Stomach smooth muscle (tissue), 2 donors: ENCODE results near the gene CALML5.

Experiments
- H3K27ac ChIP-seq: one replicate; pipeline ENCODE4 v1.7.0; 2013; ENCODE audit warnings: mild to moderate bottlenecking, low read length, inconsistent platforms
- H3K27me3 ChIP-seq, 2 donors: one replicate each; pipeline ENCODE4 v1.7.0; 2013; ENCODE audit warnings: low read length in 2 of 2; ENCODE audit not compliant: insufficient read depth in 2 of 2, control insufficient read depth in 1 of 2
- H3K36me3 ChIP-seq, 2 donors: one replicate each; pipeline ENCODE4 v1.7.0; 2013; ENCODE audit warnings: low read length in 2 of 2; ENCODE audit not compliant: control insufficient read depth in 2 of 2, insufficient read depth in 2 of 2
- H3K4me1 ChIP-seq: one replicate; pipeline ENCODE4 v1.7.0; 2013; ENCODE audit warnings: low read length; ENCODE audit not compliant: control insufficient read depth, insufficient read depth
- H3K4me3 ChIP-seq, 2 donors: one replicate each; pipeline ENCODE4 v1.7.0; 2013; ENCODE audit warnings: low read length in 2 of 2
- H3K9ac ChIP-seq, 2 donors: one replicate each; pipeline ENCODE4 v1.7.0; 2013; ENCODE audit warnings: low read length in 2 of 2, mild to moderate bottlenecking in 1 of 2
- H3K9me3 ChIP-seq, 2 donors: one replicate each; pipeline ENCODE4 v1.7.0; 2013; ENCODE audit warnings: low read length in 2 of 2; ENCODE audit not compliant: control insufficient read depth in 2 of 2
- donor health status: healthy.
- donor health status: Pancreatic carcinoma.

CALML5 gene

DNA sequence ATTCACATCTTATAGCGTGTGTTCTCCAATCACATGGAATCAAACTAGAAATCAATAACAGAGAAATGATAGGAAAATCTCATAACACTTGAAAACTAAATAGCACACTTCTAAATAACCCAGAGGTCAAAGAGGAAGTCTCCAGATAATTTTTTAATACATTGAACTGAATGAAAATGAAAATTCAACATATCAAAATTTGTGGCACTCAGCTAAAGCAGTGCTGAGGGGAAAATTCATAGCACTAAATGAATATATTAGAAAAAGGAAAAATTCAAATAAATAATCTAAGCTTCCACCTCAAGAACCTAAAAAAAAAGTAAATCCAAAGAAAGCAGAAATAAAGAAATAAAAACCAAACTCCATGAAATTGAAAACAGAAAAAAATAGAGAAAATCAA lies 42.7 kb upstream of the CALML5 start:
- H3K9me3 ChIP-seq: peaks cover 0 to 7% of the 10 kb centered on the region in 2 donors
- peaks cover 24% of the 10 kb centered on the region for H3K4me1 ChIP-seq
- H3K27me3 ChIP-seq: no peaks in the 10 kb centered on the region
- H3K27ac ChIP-seq: no peak overlapping the region
- H3K4me3 ChIP-seq: no peak overlapping the region
- H3K36me3 ChIP-seq: no peaks in the 10 kb centered on the region
- no peak overlapping the region for H3K9ac ChIP-seq

DNA sequence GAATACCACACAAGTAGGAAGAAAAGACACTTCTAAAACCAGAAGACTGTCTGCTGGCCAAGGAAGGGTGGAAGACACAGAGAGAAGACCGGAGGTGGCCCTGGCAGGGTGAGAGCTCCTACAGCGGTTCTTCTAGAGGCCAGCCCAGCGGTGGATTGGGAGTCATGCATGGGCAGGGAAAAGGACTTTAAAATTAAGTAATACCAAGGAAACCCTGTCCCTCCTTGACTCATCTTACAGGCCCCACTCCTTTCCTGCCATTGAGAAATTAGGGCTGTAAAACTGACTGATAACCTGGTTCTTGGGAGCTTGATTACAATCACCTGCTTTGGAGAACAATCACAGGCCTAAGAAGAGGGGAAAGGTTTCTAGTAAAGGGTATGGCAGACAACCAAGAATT lies 41.5 kb upstream of the CALML5 start:
- Histone ChIP-seq H3K27ac (no peak overlapping the region), H3K36me3 (no peaks in the 10 kb centered on the region), H3K9ac (no peak overlapping the region), H3K4me3 (no peak overlapping the region), H3K27me3 (no peaks in the 10 kb centered on the region), H3K9me3 (peaks cover 0 to 7% of the 10 kb centered on the region in 2 donors), H3K4me1 (peaks cover 13% of the 10 kb centered on the region)

DNA sequence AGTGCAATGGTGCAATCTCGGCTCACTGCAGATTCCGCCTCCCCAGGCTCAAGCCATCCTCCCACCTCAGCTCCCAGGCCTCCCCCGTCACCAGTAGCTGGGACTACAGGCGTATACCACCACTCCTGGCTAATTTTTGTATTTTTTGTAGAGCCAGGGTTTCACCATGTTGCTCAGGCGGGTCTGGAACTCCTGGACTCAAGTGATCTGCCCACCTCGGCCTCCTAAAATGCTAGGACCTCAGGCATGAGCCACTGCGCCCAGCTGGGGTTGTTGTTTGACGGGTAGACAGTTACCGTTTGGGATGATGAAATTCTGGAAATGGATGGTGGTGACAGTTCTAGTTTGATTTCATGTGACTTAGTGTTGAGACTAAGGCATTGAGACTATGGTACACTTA lies 40.7 kb upstream of the CALML5 start:
- no peak overlapping the region for H3K9ac ChIP-seq
- H3K4me3 ChIP-seq: no peak overlapping the region
- H3K27me3 ChIP-seq: no peaks in the 10 kb centered on the region
- H3K9me3 ChIP-seq: peaks cover 0 to 7% of the 10 kb centered on the region in 2 donors
- peaks cover 5% of the 10 kb centered on the region for H3K4me1 ChIP-seq
- H3K36me3 ChIP-seq: no peaks in the 10 kb centered on the region
- H3K27ac ChIP-seq: no peak overlapping the region

DNA sequence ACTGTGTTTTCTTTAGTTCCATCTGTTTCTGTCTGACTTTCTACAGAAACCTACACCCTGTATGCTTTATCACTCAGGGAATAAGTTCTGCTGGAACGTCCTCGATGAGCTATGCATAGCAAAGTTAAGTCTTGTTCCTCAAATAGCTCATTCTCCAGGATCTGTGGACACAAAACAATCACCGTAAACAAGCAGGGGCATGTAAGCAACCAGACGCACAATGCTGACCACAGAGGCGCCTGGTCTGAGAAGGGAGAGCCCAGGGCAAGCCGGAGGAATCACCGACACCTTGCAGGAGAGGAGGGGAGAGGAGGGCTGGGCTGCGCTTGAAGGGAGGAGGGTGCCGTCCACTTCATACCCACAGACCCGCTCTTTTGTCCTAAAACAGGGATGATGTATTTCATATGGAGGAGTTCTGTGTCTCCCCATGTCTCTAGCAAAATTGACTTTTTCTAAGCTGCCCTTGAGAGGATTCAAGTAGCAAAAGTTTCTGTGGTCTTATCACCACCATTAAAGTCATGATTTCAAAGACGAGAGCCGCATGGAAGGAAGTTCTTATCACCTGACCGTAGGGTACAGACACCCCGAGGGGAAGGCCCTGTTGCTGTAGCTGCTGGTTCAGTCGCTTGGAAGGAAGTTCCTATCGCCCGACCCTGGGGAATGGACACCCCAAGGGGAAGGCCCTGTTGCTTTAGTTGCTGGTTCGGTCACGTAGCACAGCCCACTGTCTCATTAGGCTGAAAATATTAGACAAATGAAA lies 39.7 kb upstream of the CALML5 start:
- no peaks in the 10 kb centered on the region for H3K27me3 ChIP-seq
- no peak overlapping the region for H3K9ac ChIP-seq
- H3K27ac ChIP-seq: no peak overlapping the region
- no peak overlapping the region for H3K4me3 ChIP-seq
- H3K9me3 ChIP-seq: peaks cover 0 to 7% of the 10 kb centered on the region in 2 donors
- no peaks in the 10 kb centered on the region for H3K36me3 ChIP-seq
- H3K4me1 ChIP-seq: peaks cover 8% of the 10 kb centered on the region

DNA sequence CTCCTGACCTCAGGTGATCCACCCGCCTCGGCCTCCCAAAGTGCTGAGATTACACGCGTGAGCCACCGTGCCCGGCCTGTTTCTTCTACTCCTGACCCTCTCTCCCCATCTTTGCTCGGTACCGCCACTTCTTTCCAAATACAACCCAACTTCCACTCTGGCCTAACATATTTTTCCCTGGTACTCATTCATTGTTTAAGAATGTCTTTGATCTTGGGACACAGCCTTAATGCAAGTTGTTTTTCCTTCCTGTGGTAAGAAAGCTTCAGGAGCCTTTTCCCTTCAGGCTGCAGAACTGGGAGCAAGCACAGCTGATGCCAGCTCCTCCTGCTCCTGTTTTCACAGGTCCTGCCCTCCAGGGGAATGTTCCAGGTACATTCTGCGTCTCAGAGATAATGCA lies 39.1 kb upstream of the CALML5 start:
- peaks cover 8% of the 10 kb centered on the region for H3K4me1 ChIP-seq
- H3K27me3 ChIP-seq: no peaks in the 10 kb centered on the region
- H3K9ac ChIP-seq: no peak overlapping the region
- H3K27ac ChIP-seq: no peak overlapping the region
- no peak overlapping the region for H3K4me3 ChIP-seq
- H3K36me3 ChIP-seq: no peaks in the 10 kb centered on the region
- peaks cover 0 to 4% of the 10 kb centered on the region in 2 donors for H3K9me3 ChIP-seq

DNA sequence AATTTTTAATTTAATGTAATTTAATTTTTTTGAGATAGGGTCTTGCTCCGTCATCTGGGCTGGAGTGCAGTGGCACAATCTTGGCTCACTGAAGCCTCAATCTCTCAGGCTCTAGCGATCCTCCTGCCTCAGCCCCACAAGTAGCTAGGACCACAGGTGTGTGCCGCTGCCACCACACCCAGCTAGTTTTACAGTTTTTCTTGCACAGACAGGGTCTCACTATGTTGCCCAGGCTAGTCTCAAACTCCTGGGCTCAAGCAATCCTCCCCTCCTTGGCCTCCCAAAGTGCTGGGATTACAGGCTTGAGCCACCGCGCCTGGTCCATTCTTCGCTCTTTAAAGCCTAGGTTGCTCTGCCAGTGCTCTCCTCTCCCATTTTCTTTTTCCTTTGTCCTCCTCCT lies 38.3 kb upstream of the CALML5 start:
- Histone ChIP-seq H3K27me3 (no peaks in the 10 kb centered on the region), H3K9ac (no peak overlapping the region), H3K9me3 (peaks cover 0 to under 1% of the 10 kb centered on the region in 2 donors), H3K27ac (no peak overlapping the region), H3K36me3 (no peaks in the 10 kb centered on the region), H3K4me1 (peaks cover 9% of the 10 kb centered on the region), H3K4me3 (no peak overlapping the region)

DNA sequence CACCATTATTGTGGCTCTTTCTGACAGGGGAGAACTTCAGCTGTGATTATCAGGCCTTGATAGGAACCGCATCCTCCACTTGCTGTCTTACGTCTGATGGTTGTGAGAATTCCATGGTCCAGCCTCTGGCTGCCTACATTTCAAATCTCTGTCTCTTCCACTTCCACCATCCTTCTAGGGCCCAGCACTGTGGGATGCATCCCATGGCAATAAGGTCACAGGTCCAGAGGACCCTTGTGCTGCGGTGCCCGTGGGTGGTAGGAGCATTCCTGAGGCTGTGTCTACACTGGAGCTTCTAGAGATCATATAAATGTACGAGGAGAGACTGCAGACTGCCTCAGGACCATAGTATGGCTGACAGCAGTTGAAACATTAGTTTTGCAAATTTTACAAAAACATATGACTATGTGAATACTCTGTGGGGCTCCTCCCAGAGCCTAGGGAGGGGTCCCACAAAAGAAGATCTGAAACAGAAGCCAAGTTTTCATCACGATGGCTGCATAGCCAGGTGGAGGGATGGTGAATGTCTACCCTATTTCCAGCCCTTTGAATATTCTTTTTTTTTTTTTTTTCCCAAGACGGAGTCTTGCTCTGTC lies 37.2 kb upstream of the CALML5 start:
- no peaks in the 10 kb centered on the region for H3K9me3 ChIP-seq
- H3K4me1 ChIP-seq: peaks cover 16% of the 10 kb centered on the region
- H3K9ac ChIP-seq: no peak overlapping the region
- H3K27me3 ChIP-seq: no peaks in the 10 kb centered on the region
- no peak overlapping the region for H3K4me3 ChIP-seq
- no peaks in the 10 kb centered on the region for H3K36me3 ChIP-seq
- H3K27ac ChIP-seq: no peak overlapping the region

DNA sequence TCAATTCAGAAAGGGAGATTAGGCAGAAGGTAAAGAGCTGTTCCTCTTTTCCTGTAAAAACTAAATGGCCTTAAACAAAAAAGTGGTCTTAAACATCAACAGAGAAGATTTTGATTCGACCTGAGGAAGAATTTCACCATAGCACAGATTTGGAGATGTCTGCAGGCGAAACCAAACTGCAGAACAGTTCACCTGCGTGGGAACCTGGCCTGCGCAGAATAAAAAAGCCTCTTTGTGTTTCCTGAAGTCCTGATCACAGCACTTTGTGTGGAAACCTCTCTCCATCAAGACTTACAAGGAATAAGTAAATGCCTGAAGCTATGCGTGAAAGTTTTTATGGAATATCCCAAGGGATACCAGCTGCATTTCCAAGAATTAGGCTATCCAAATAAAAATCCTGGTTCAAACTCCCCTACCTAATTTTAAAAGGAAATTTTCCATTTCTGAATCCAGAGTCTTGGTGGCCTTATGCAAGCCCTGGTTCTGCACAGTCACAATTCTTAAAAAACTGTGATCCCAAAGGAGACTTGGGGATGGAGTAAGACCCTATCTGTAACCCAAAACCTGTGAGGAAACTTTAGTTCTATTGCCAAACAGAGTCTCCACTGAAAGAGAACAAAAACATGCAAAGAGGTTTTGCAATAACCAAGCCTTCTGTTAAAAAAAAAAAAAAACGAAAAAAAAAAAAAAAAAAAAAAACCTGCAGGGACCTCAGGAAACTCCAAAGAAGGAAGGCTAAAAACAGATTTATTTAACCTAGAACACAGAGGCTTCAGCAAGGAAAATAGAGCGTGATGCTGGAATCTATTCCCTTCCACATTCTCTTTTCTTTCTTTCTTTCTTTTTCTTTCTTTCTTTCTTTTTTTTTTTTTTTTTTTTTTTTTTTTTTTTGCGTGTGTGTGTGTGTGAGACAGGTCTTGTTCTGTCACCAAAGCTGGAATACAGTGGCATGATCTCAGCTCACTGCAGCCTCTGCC lies 35.8 kb upstream of the CALML5 start:
- Histone ChIP-seq H3K27me3 (no peaks in the 10 kb centered on the region), H3K4me3 (no peak overlapping the region), H3K9ac (no peak overlapping the region), H3K4me1 (peaks cover 29% of the 10 kb centered on the region), H3K36me3 (no peaks in the 10 kb centered on the region), H3K9me3 (no peaks in the 10 kb centered on the region), H3K27ac (no peak overlapping the region)

DNA sequence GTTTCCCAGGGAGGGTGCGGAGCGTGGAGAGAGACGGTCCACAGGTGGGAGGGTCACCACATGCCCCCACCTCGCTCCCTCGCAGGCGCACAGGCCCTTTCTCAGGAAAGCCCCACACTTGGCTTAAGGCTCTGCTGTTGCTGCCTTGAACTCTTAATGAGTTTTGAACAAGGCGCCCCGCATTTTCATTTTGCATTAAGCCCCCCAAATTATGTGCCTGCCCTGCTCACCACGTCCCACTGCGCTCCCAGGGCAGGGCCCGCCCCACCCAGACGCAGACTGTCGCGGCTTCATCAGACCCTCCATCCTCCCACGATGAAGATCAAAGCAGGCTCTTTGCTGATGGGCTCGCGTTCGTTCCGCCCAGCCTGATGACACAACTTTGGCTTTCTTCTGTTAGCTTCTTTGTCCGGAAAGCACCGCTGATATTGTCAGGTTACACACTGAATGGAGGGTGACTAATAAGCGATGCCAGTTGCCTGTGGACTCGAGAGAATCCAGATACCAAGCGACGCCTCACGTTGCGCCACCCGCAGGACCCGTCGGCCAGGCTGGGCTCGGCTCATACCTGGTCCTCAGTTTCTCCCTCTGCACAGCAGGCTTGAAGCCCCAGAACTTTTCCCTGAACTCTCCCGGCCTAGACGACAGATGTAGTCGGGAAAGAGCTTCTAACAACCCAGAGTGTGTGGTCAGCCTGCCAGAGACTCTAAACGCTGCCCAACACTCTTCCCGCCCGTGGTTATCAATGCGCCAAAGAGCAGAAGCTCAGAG lies 34.9 kb upstream of the CALML5 start:
- Histone ChIP-seq H3K36me3 (no peaks in the 10 kb centered on the region), H3K9ac (no peak overlapping the region), H3K27me3 (no peaks in the 10 kb centered on the region), H3K4me3 (no peak overlapping the region), H3K9me3 (no peaks in the 10 kb centered on the region), H3K27ac (no peak overlapping the region), H3K4me1 (peaks cover 33% of the 10 kb centered on the region)

DNA sequence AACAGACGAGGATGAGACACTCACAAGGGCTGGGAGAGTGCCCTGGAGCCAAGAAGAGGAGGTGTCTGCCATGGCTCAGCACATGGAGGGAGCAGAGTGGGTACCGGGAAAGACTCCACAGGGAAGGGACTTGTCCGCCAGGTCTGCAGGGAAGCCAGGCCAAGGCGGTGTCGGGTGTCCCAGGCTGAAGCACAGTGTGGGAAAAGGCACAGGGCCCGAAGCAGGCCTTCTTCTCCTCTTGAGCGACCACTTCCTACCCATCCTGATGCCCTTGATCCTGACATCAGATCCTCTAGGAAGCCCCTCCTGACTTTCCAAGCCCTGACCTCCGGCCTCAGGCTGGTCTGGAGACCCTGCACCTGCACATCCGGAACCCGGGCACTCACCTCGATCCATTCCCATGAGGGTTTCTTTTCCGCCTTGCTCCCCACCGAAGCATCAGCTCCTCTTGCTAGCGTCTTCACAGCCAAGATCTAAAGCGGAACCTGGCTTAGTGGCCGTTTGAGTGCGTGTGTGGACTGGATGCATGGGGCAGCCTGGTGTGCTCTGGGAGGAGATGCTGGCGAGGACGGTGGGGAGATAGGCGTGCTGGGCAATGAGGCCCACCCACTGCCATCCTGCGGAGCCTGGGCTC lies 33.8 kb upstream of the CALML5 start:
- H3K36me3 ChIP-seq: no peaks in the 10 kb centered on the region
- H3K4me3 ChIP-seq: no peak overlapping the region
- no peaks in the 10 kb centered on the region for H3K9me3 ChIP-seq
- no peak overlapping the region for H3K27ac ChIP-seq
- no peak overlapping the region for H3K9ac ChIP-seq
- no peaks in the 10 kb centered on the region for H3K27me3 ChIP-seq
- H3K4me1 ChIP-seq: peaks cover 37% of the 10 kb centered on the region
